Rectal smooth muscle tissue (tissue), 1 donor: Measurements from ENCODE around the gene PP2D1.
"Not testable (repeated sequence)": the region's sequence is repeated elsewhere in the genome, so short reads cannot be mapped to it uniquely, and the experiment has no call there.

ENCODE experiments used
- H3K27ac ChIP-seq: one replicate; pipeline ENCODE4 v1.7.0; 2013; ENCODE audit warnings: low read depth, low read length, inconsistent platforms
- H3K27me3 ChIP-seq: one replicate; pipeline ENCODE4 v1.7.0; 2013; ENCODE audit warnings: low read length; ENCODE audit not compliant: control insufficient read depth, insufficient read depth
- H3K36me3 ChIP-seq: one replicate; pipeline ENCODE4 v1.7.0; 2013; ENCODE audit warnings: low read length; ENCODE audit not compliant: control insufficient read depth, insufficient read depth
- H3K4me1 ChIP-seq: one replicate; pipeline ENCODE4 v1.7.0; 2013; ENCODE audit warnings: low read length; ENCODE audit not compliant: control insufficient read depth, insufficient read depth
- H3K4me3 ChIP-seq: one replicate; pipeline ENCODE4 v1.7.0; 2013; ENCODE audit warnings: low read length
- H3K9ac ChIP-seq: one replicate; pipeline ENCODE4 v1.7.0; 2013; ENCODE audit warnings: low read length

The PP2D1 gene

GRCh38 chr3:20007960-20008359, 4.1 kb downstream of the PP2D1 start:
- H3K4me1 ChIP-seq: no peaks in the 10 kb centered on the region
- no peak overlapping the region for H3K9ac ChIP-seq
- no peak overlapping the region for H3K27ac ChIP-seq
- H3K4me3 ChIP-seq: no peak overlapping the region
- no peaks in the 10 kb centered on the region for H3K36me3 ChIP-seq
- no peaks in the 10 kb centered on the region for H3K27me3 ChIP-seq

GRCh38 chr3:20001932-20002331, 10.1 kb downstream of the PP2D1 start:
- Histone ChIP-seq H3K9ac (no peak overlapping the region), H3K27ac (no peak overlapping the region), H3K4me3 (no peak overlapping the region), H3K4me1 (no peaks in the 10 kb centered on the region), H3K36me3 (no peaks in the 10 kb centered on the region), H3K27me3 (no peaks in the 10 kb centered on the region)

- no peak overlapping the region for H3K4me3 ChIP-seq
- H3K36me3 ChIP-seq: no peaks in the 10 kb centered on the region
- no peaks in the 10 kb centered on the region for H3K27me3 ChIP-seq
- no peak overlapping the region for H3K27ac ChIP-seq
- H3K4me1 ChIP-seq: no peaks in the 10 kb centered on the region
- H3K9ac ChIP-seq: no peak overlapping the region
Measured at GRCh38 chr3:19997502-19997901, 14.6 kb downstream of the PP2D1 start.

- no peaks in the 10 kb centered on the region for H3K4me1 ChIP-seq
- H3K36me3 ChIP-seq: no peaks in the 10 kb centered on the region
- H3K27me3 ChIP-seq: no peaks in the 10 kb centered on the region
- no peak overlapping the region for H3K4me3 ChIP-seq
- no peak overlapping the region for H3K9ac ChIP-seq
- H3K27ac ChIP-seq: no peak overlapping the region
Measured at GRCh38 chr3:19994796-19995195, 17.3 kb downstream of the PP2D1 start.

GRCh38 chr3:19988904-19989303, 23.2 kb downstream of the PP2D1 start:
- H3K27me3 ChIP-seq, H3K36me3 ChIP-seq, H3K4me3 ChIP-seq, H3K4me1 ChIP-seq, H3K27ac ChIP-seq, H3K9ac ChIP-seq: not testable (repeated sequence)

DNA sequence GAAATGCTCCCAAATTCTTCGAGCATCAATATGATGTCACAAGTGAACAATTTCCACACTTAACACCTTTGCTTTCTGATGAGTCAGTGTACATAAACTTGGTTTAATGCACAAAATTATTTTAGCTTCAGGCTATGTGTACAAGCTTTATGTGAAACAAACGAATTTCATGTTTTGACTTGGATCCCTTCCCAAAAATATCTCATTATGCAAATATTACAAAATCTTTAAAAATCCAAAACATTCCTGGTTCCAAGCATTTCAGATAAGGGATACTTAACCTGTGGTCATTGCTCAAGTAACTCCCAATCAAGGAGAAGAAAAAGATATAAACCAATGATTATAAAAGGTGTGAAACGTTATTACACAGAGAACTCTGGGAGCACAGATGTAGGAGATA, 40.0 kb downstream of the PP2D1 start:
- Histone ChIP-seq H3K4me3 (no peak overlapping the region), H3K4me1 (no peaks in the 10 kb centered on the region), H3K9ac (no peak overlapping the region), H3K27ac (no peak overlapping the region), H3K27me3 (no peaks in the 10 kb centered on the region), H3K36me3 (peaks cover 8% of the 10 kb centered on the region)

GRCh38 chr3:19970327-19970726, 41.7 kb downstream of the PP2D1 start:
- peaks cover 4% of the 10 kb centered on the region for H3K36me3 ChIP-seq
- no peak overlapping the region for H3K4me3 ChIP-seq
- no peak overlapping the region for H3K9ac ChIP-seq
- H3K4me1 ChIP-seq: no peaks in the 10 kb centered on the region
- H3K27me3 ChIP-seq: no peaks in the 10 kb centered on the region
- no peak overlapping the region for H3K27ac ChIP-seq

- H3K4me3 ChIP-seq: no peak overlapping the region
- no peaks in the 10 kb centered on the region for H3K4me1 ChIP-seq
- H3K36me3 ChIP-seq: no peaks in the 10 kb centered on the region
- no peak overlapping the region for H3K9ac ChIP-seq
- H3K27ac ChIP-seq: no peak overlapping the region
- H3K27me3 ChIP-seq: no peaks in the 10 kb centered on the region
Measured at GRCh38 chr3:19967812-19968211, 44.3 kb downstream of the PP2D1 start.

DNA sequence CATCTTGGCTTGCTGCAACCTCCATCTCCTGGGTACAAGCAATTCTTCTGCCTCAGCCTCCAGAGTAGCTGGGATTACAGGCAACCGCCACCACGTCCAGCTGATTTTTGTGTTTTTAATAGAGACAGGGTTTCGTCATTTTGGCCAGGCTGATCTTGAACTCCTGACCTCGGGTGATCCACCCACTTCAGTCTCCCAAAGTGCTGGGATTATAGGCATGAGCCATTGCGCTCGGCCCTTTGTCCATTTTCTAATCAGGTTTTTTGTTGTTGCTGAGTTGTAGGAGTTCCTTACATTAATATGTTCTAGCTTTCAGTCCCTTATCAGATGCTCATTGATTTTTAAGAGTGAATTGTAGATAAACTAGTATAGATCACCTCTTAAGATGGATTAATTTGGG, 44.9 kb downstream of the PP2D1 start:
- H3K9ac ChIP-seq: no peak overlapping the region
- H3K36me3 ChIP-seq: no peaks in the 10 kb centered on the region
- H3K4me1 ChIP-seq: no peaks in the 10 kb centered on the region
- no peak overlapping the region for H3K27ac ChIP-seq
- H3K27me3 ChIP-seq: no peaks in the 10 kb centered on the region
- H3K4me3 ChIP-seq: no peak overlapping the region

GRCh38 chr3:19961960-19962359, 50.1 kb downstream of the PP2D1 start:
- H3K27ac ChIP-seq: no peak overlapping the region
- H3K27me3 ChIP-seq: no peaks in the 10 kb centered on the region
- no peak overlapping the region for H3K9ac ChIP-seq
- H3K4me1 ChIP-seq: no peaks in the 10 kb centered on the region
- H3K4me3 ChIP-seq: no peak overlapping the region
- H3K36me3 ChIP-seq: no peaks in the 10 kb centered on the region

GRCh38 chr3:19960696-19961095, 51.4 kb downstream of the PP2D1 start:
- Histone ChIP-seq H3K36me3 (no peaks in the 10 kb centered on the region), H3K4me1 (peaks cover 2% of the 10 kb centered on the region), H3K27ac (no peak overlapping the region), H3K27me3 (no peaks in the 10 kb centered on the region), H3K4me3 (no peak overlapping the region), H3K9ac (no peak overlapping the region)

- Histone ChIP-seq H3K9ac (no peak overlapping the region), H3K4me1 (peaks cover 2% of the 10 kb centered on the region), H3K36me3 (no peaks in the 10 kb centered on the region), H3K27me3 (no peaks in the 10 kb centered on the region), H3K27ac (no peak overlapping the region), H3K4me3 (no peak overlapping the region)
Measured at GRCh38 chr3:19959505-19959904, 52.6 kb downstream of the PP2D1 start.

DNA sequence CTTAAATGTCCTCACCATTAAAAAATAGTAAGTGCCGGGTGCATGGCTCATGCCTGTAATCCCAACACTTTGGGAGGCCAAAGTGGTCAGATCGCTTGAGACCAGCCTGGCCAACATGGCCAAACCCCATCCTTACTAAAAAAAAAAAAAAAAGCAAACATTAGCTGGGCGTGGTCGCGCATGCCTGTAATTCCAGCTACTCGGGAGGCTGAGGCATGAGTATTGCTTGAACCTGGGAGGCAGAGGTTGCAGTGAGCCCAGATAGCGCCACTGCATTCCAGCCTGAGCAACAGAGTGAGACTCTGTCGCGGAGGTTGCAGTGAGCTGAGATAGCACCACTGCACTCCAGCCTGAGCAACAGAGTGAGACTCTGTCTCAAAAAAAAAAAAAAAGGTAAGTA, 54.7 kb downstream of the PP2D1 start:
- H3K9ac ChIP-seq, H3K4me3 ChIP-seq, H3K27me3 ChIP-seq, H3K4me1 ChIP-seq, H3K27ac ChIP-seq, H3K36me3 ChIP-seq: not testable (repeated sequence)

DNA sequence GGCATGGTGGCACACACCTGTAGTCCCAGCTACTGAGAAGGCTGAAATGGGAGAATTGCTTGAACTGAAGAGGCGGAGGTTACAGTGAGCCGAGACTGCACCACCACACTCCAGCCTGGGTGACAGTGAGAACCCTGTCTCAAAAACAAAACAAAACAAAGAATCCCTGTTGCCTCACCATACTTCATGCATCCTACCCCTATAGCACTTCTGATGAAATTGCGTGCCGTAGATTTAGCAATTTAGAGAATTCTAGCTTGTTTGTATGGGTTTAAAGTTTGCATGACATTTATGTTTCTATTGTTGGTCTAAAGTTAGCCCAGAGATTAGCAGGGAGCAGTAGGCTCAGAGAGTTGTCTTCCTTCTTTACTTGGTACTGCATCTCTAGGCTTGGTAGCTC, 57.4 kb downstream of the PP2D1 start:
- Histone ChIP-seq H3K27me3 (no peaks in the 10 kb centered on the region), H3K4me3 (no peak overlapping the region), H3K4me1 (peaks cover 5% of the 10 kb centered on the region), H3K36me3 (peaks cover 9% of the 10 kb centered on the region), H3K9ac (no peak overlapping the region), H3K27ac (no peak overlapping the region)
